HT1080 (cell line): ENCODE results near the gene GMPPB. TPM values are rescaled to one million over a fixed set of nuclear protein-coding genes. Genes with fewer than 3 reads are reported as not detected.
A peak's percentile ranks its signal among the peaks of the same experiment; 100 is the strongest.

Experiments used
- DNase-seq: peaks from one replicate; pipeline ENCODE4 v3.0.0-alpha.2; 2015; ENCODE audit warnings: low read depth
- small RNA-seq: library from RNA; depleted of rRNA; stranded (forward); fragments of <200 nt; gene quantifications from one replicate; pipeline ENCODE3, GENCODE V24; 2014
- total RNA-seq: library from RNA; depleted of rRNA; stranded (reverse); fragments of >200 nt; shearing (Covaris generic); gene quantifications from 2 replicates; pipeline ENCODE4 v1.2.3, GENCODE V29; 2014; rRNA removed

The GMPPB gene
- total RNA-seq, 1 experiment from 2014 or later, result 31.0 TPM

GRCh38 chr3:49673121-49673714 is 50.5 kb downstream of the GMPPB start:
- no peak for DNase-seq

- DNase-seq, result peak; percentile 74
Measured at GRCh38 chr3:49671291-49672288, 52.2 kb downstream of the GMPPB start.

GRCh38 chr3:49670940-49671290 is 52.8 kb downstream of the GMPPB start:
- no peak for DNase-seq

Small RNAs within 50 kb of the gene (small RNA-seq; reads per million reads assigned to genes)
- gene AMIGO3 (not detected), gene COX6CP14 (not detected)

Other genes with a start within 250 kb of the GMPPB start
- gene BSN, start 169.5 kb downstream of the GMPPB start, total RNA-seq, result 0.07 and 0.18 TPM in 2 replicates
- 154 and 163 TPM in 2 replicates for gene APEH, start 49.6 kb downstream of the GMPPB start, total RNA-seq
- gene MST1, start 34.5 kb downstream of the GMPPB start, total RNA-seq, result 1.1 and 1.6 TPM in 2 replicates
- gene RNF123, start 34.4 kb downstream of the GMPPB start, total RNA-seq, result 19.3 and 24.4 TPM in 2 replicates
- 2.0 and 3.2 TPM in 2 replicates for gene AMIGO3, start 4.3 kb downstream of the GMPPB start, total RNA-seq
- 24.7 and 35.4 TPM in 2 replicates for gene IP6K1, start 62.6 kb upstream of the GMPPB start, total RNA-seq
- gene CDHR4, start 75.9 kb upstream of the GMPPB start, total RNA-seq, result not detected in 2 replicates
- 1.6 and 5.1 TPM in 2 replicates for gene INKA1, start 79.3 kb upstream of the GMPPB start, total RNA-seq
- gene UBA7, start 90.0 kb upstream of the GMPPB start, total RNA-seq, result 8.1 and 13.0 TPM in 2 replicates
- gene TRAIP, start 132.6 kb upstream of the GMPPB start, total RNA-seq, result 13.4 and 15.1 TPM in 2 replicates
- 0.23 TPM in 1 of 2 replicates, not detected in the other for gene CAMKV, start 146.0 kb upstream of the GMPPB start, total RNA-seq
- 1.2 TPM in 2 replicates for gene MST1R, start 179.9 kb upstream of the GMPPB start, total RNA-seq
- gene MON1A, start 205.9 kb upstream of the GMPPB start, total RNA-seq, result 24.0 and 31.1 TPM in 2 replicates
- gene RBM6, start 216.2 kb upstream of the GMPPB start, total RNA-seq, result 34.1 and 43.8 TPM in 2 replicates